Calu3 (cell line): ENCODE results near the gene ATOH1. TPM values are rescaled to one million over a fixed set of nuclear protein-coding genes. Genes with fewer than 3 reads are reported as not detected.

Experiments used
- BruUV-seq: library from RNA; stranded (reverse); fragments of 400-500 nt; replicated peaks from 2 replicates; lab custom pipeline; 2021; lab: Mats Ljungman, UMichigan
- CTCF ChIA-PET: fragments of 300-600 bp; sonication (Branson Sonifier 250); formaldehyde crosslinking; loops from one replicate; lab custom pipeline; 2022; ENCODE audit warnings: antibody characterized with exemption; lab: Charles Lee
- DNase-seq: peaks from one replicate; pipeline ENCODE4 v3.0.0; 2022
- H3K27ac Mint-ChIP-seq: one replicate; pipeline ENCODE4 v1.8.0; 2022; ENCODE audit warnings: mixed read lengths; ENCODE audit not compliant: unreplicated experiment
- H3K27me3 Mint-ChIP-seq: one replicate; pipeline ENCODE4 v1.8.0; 2022; ENCODE audit warnings: mixed read lengths; ENCODE audit not compliant: unreplicated experiment
- H3K36me3 Mint-ChIP-seq: one replicate; pipeline ENCODE4 v1.8.0; 2022; ENCODE audit warnings: mild to moderate bottlenecking, moderate library complexity, mixed read lengths; ENCODE audit not compliant: insufficient read depth, unreplicated experiment
- H3K4me1 Mint-ChIP-seq: one replicate; pipeline ENCODE4 v1.8.0; 2022; ENCODE audit warnings: mild to moderate bottlenecking, low read depth, mixed read lengths; ENCODE audit not compliant: unreplicated experiment
- H3K4me3 Mint-ChIP-seq: one replicate; pipeline ENCODE4 v1.8.0; 2022; ENCODE audit warnings: mild to moderate bottlenecking, low read depth, moderate library complexity, mixed read lengths; ENCODE audit not compliant: unreplicated experiment
- H3K9me3 Mint-ChIP-seq: one replicate; pipeline ENCODE4 v1.8.0; 2022; ENCODE audit warnings: low read depth, mixed read lengths; ENCODE audit not compliant: unreplicated experiment
- intact Hi-C: fragments of 100-400 bp; cut with micrococcal nuclease; formaldehyde crosslinking; loops from one replicate; pipeline ENCODE4 v1.10.0; 2022; ENCODE audit not compliant: unreplicated experiment
- total RNA-seq: library from RNA; stranded (reverse); gene quantifications from 2 replicates; pipeline ENCODE4 v1.2.3, GENCODE V29; 2022
- TF ChIP-seq, protein P1 (sequence below): fragments of 200-600 bp; IDR thresholded peaks from one replicate; pipeline ENCODE4 v1.8.0; 2022; ENCODE audit warnings: antibody characterized with exemption; ENCODE audit not compliant: unreplicated experiment

The ATOH1 gene
- total RNA-seq, 1 experiment from 2014 or later = not detected

DNA sequence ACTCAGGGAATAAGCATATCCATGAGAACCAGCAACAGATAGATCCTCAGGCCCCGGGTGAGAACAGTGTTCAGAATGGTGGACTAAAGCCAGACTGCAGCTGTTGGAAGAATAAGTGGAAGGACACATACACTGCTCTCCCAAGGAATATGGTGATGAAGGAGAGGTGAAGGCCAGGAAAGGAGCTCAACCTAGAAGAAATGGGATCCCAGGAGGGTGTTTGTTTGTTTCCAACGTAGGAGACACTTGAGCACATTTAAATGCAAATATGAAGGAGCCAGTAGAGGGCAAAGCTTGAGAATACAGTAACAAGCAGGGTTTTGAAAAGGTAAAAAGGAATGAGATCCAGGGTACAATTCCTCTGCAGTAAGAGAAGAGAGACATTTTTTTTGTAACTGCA lies 42.4 kb upstream of the ATOH1 start:
- no TSS peak for BruUV-seq
- H3K4me3 Mint-ChIP-seq = no peak overlapping the region
- intact Hi-C loops = no loop called here

DNA sequence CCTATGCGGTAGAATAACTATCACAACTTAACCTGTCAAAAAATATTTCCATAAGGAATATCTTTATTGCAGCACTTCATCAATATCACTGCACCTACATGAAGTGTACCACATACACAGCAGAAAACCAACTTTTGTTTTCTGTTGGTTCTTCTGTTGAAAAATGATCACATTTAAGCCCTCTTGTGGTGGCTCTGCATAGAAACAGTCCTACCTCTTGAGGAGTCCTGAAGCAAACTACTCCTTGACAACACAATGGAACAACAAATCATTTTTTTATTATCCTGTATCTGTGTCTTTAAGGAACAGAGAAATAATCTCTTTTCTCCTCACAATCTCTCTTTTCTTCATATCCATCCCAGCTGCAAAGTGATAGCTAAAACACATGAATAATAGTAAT lies 39.8 kb upstream of the ATOH1 start:
- Mint-ChIP-seq H3K27me3 (no peaks in the 10 kb centered on the region), H3K36me3 (no peaks in the 10 kb centered on the region), H3K4me3 (no peak overlapping the region), H3K27ac (no peak overlapping the region), H3K4me1 (no peaks in the 10 kb centered on the region), H3K9me3 (no peaks in the 10 kb centered on the region)
- intact Hi-C loops = loop anchor here (2.0 kb wide), 1 partner anchor 78 kb away; no protein-coding TSS in a partner anchor
- no peak for DNase-seq
- TF ChIP-seq, protein P1, sequence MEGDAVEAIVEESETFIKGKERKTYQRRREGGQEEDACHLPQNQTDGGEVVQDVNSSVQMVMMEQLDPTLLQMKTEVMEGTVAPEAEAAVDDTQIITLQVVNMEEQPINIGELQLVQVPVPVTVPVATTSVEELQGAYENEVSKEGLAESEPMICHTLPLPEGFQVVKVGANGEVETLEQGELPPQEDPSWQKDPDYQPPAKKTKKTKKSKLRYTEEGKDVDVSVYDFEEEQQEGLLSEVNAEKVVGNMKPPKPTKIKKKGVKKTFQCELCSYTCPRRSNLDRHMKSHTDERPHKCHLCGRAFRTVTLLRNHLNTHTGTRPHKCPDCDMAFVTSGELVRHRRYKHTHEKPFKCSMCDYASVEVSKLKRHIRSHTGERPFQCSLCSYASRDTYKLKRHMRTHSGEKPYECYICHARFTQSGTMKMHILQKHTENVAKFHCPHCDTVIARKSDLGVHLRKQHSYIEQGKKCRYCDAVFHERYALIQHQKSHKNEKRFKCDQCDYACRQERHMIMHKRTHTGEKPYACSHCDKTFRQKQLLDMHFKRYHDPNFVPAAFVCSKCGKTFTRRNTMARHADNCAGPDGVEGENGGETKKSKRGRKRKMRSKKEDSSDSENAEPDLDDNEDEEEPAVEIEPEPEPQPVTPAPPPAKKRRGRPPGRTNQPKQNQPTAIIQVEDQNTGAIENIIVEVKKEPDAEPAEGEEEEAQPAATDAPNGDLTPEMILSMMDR = no peak
- no TSS peak for BruUV-seq
- CTCF ChIA-PET = no interaction called here

More for the DNA sequence above, 42.4 kb upstream of the ATOH1 start:
- Mint-ChIP-seq H3K36me3 (no peaks in the 10 kb centered on the region), H3K27me3 (no peaks in the 10 kb centered on the region), H3K9me3 (no peaks in the 10 kb centered on the region), H3K27ac (no peak overlapping the region), H3K4me1 (no peaks in the 10 kb centered on the region)
- TF ChIP-seq, protein P1 = no peak
- no peak for DNase-seq
- CTCF ChIA-PET = no interaction called here

DNA sequence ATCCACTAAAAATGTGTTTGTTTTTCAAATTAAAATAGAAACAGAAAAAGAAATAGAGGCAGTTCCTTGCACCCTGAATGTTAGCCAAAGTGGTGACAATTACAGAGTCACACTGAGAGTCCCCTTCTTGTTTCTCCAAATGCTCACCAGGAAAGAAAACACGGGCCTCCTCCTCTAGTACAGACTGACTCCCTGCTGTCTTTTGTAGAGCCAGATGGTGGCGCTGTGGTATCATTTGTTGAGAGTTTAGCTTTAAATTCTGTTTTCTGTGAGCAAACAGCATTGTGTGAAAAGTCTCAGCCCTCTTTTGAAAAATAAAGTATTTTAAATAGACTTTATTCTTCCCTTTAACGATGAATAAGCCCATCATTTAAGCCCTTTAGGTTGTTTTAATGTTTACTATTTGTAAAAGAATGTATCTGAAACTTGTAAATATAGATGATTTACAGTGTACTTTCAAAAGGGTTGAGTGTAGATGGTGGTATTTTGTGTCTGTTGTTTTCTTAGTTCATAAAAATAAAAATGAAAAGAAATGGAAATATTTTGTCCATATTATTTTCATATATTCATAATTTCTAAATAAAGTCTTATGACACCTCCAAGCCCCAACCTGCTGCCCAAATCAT lies 36.9 kb upstream of the ATOH1 start:
- TF ChIP-seq, protein P1 = peak; percentile 60
- Mint-ChIP-seq H3K9me3 (no peaks in the 10 kb centered on the region), H3K27ac (no peak overlapping the region), H3K27me3 (no peaks in the 10 kb centered on the region), H3K36me3 (no peaks in the 10 kb centered on the region), H3K4me1 (no peaks in the 10 kb centered on the region), H3K4me3 (no peak overlapping the region)
- peak; percentile 46 for DNase-seq
- CTCF ChIA-PET = no interaction called here
- no TSS peak for BruUV-seq
- intact Hi-C loops = loop anchor here (1.0 to 5.0 kb wide), 3 partner anchors 336 to 599 kb away; no protein-coding TSS in a partner anchor

DNA sequence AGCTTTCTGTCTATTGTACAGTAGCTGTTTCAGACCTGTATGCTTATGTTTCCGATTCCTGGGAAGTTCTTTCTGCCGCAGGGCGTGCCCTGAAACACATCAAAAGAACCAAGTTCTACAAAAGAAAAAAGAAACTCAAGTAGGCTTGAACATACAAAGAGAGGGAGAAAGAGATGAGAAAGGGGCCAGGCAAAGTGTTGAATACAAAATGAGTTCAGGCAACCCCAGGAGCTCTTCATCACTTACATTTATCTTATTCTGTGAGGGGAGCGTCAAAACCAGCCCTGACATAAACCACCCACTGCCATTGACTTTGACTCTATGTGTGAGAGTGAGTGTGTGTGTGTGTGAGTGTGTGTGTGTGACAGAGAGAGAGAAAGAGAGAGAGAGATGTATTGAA lies 26.5 kb upstream of the ATOH1 start:
- H3K4me3 Mint-ChIP-seq = no peak overlapping the region
- no peaks in the 10 kb centered on the region for H3K36me3 Mint-ChIP-seq
- no peaks in the 10 kb centered on the region for H3K4me1 Mint-ChIP-seq
- CTCF ChIA-PET = no interaction called here
- DNase-seq = no peak
- H3K27me3 Mint-ChIP-seq = no peaks in the 10 kb centered on the region
- no peak overlapping the region for H3K27ac Mint-ChIP-seq
- intact Hi-C loops = no loop called here
- no TSS peak for BruUV-seq
- no peaks in the 10 kb centered on the region for H3K9me3 Mint-ChIP-seq
- TF ChIP-seq, protein P1 = no peak
